Body of pancreas (tissue), 4 donors: Measurements from ENCODE around the gene DOK5.

Experiments used
- CTCF ChIP-seq, 7 experiments: fragments of 450-650 bp in 4 of 7; fragments of 200-600 bp in 3 of 7; sonication (generic) in 3 of 7; IDR thresholded peaks; one replicate each; pipeline ENCODE4 v1.5.1; 2016 to 2019; ENCODE audit warnings: antibody characterized with exemption in 7 of 7
- POLR2A ChIP-seq, 3 donors: fragments of 450-650 bp; IDR thresholded peaks; one replicate each; pipeline ENCODE4 v1.6.1; 2016; ENCODE audit warnings: antibody characterized with exemption in 3 of 3, mild to moderate bottlenecking in 2 of 3

GRCh38 chr20:54577637-54578036 is 102.2 kb downstream of the DOK5 start:
- TF ChIP-seq POLR2A (IDR thresholded peaks at IDR 0.05) (no peak), CTCF (IDR thresholded peaks at IDR 0.05) (no peak)
